HG03460 (cell line): ENCODE measurements around the gene SCRN1.
"Not testable (repeated sequence)": the region's sequence is repeated elsewhere in the genome, so short reads cannot be mapped to it uniquely, and the experiment has no call there.

Experiments used
- ATAC-seq: cut with Tn5 transposase; IDR thresholded peaks from one replicate; pipeline ENCODE4 v1.9.1; 2021; ENCODE audit not compliant: unreplicated experiment

Gene SCRN1

GRCh38 chr7:29970158-29970557 lies 19.4 kb downstream of the SCRN1 start:
- no peak for ATAC-seq

- ATAC-seq = no peak
Measured at GRCh38 chr7:29969738-29970137, 19.9 kb downstream of the SCRN1 start.

GRCh38 chr7:29968683-29969395 lies 20.8 kb downstream of the SCRN1 start:
- ATAC-seq = no peak

GRCh38 chr7:29965030-29965429 lies 24.6 kb downstream of the SCRN1 start:
- no peak for ATAC-seq

GRCh38 chr7:29962035-29962434 lies 27.6 kb downstream of the SCRN1 start:
- ATAC-seq = no peak

- not testable (repeated sequence) for ATAC-seq
Measured at GRCh38 chr7:29961611-29962010, 28.0 kb downstream of the SCRN1 start.

- no peak for ATAC-seq
Measured at GRCh38 chr7:29958667-29959358, 30.8 kb downstream of the SCRN1 start.

GRCh38 chr7:29957521-29958310 lies 31.9 kb downstream of the SCRN1 start:
- no peak for ATAC-seq

- ATAC-seq = no peak
Measured at GRCh38 chr7:29956487-29956836, 33.1 kb downstream of the SCRN1 start.

GRCh38 chr7:29955799-29956486 lies 33.7 kb downstream of the SCRN1 start:
- ATAC-seq = peak; percentile 81

- ATAC-seq = no peak
Measured at GRCh38 chr7:29955075-29955792, 34.4 kb downstream of the SCRN1 start.

- no peak for ATAC-seq
Measured at GRCh38 chr7:29953726-29954347, 35.8 kb downstream of the SCRN1 start.

GRCh38 chr7:29951206-29951605 lies 38.4 kb downstream of the SCRN1 start:
- no peak for ATAC-seq

GRCh38 chr7:29950480-29950879 lies 39.1 kb downstream of the SCRN1 start:
- ATAC-seq = no peak

- no peak for ATAC-seq
Measured at GRCh38 chr7:29948587-29948986, 41.0 kb downstream of the SCRN1 start.

- ATAC-seq = no peak
Measured at GRCh38 chr7:29946428-29947186, 43.0 kb downstream of the SCRN1 start.

GRCh38 chr7:29945259-29945809 lies 44.3 kb downstream of the SCRN1 start:
- ATAC-seq = no peak

GRCh38 chr7:29940199-29940598 lies 49.4 kb downstream of the SCRN1 start:
- ATAC-seq = no peak

- ATAC-seq = no peak
Measured at GRCh38 chr7:29937132-29937531, 52.5 kb downstream of the SCRN1 start.
